ENCODE data around the gene SORCS2. TPM values are rescaled to one million over a fixed set of nuclear protein-coding genes. Genes with fewer than 3 reads are reported as not detected.

SORCS2 gene
- total RNA-seq, 2 donors from 2014 or later, result 0.54 to 0.74 TPM

DNA sequence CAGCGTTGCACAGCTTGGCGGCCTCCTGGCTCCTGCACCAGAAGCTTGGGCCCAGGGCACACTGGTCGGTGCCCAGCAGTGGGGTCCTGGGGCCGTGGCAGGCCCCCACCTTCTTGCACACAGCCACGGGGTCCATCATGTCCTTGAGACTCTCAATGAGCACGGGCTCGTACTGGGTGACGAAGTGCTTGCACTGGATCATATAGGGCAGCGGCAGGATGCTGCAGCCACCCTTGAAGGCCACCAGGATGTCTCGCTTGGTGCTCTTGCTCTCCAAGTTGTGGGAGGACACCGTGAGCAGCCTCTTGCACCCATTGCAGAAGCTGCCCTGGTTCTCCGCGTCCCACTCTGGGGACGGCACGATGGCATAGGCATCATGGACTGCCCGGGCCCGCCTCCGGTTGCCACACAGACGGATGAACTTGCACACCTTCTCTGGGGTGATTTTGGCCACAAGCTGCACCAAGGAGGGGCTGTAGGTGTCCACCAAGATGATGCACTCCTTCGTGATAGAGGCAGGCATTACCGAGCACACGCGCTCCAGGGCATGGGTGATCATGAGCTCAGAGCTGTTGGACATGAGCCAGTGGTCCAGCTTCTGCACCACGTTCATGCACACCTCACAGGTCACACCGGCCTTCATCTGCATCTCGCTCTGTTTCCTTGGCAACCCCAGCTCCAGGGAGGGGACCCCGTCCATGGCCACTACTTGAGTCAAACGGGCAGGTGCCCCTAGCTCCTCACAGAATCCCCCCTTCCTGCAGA lies 241.2 kb downstream of the SORCS2 start:
- no peak for DNase-seq
- Histone ChIP-seq H3K9ac (ENCODE audit: low read depth in 2 of 2, low read length in 2 of 2) (no peak overlapping the region), H3K4me3 (no peak overlapping the region), H3K36me3 (no peaks in the 10 kb centered on the region), H3K27ac (no peak overlapping the region), H3K27me3 (no peaks in the 10 kb centered on the region), H3K9me3 (no peaks in the 10 kb centered on the region), H3K4me1 (no peaks in the 10 kb centered on the region)
- TF ChIP-seq, protein P1, sequence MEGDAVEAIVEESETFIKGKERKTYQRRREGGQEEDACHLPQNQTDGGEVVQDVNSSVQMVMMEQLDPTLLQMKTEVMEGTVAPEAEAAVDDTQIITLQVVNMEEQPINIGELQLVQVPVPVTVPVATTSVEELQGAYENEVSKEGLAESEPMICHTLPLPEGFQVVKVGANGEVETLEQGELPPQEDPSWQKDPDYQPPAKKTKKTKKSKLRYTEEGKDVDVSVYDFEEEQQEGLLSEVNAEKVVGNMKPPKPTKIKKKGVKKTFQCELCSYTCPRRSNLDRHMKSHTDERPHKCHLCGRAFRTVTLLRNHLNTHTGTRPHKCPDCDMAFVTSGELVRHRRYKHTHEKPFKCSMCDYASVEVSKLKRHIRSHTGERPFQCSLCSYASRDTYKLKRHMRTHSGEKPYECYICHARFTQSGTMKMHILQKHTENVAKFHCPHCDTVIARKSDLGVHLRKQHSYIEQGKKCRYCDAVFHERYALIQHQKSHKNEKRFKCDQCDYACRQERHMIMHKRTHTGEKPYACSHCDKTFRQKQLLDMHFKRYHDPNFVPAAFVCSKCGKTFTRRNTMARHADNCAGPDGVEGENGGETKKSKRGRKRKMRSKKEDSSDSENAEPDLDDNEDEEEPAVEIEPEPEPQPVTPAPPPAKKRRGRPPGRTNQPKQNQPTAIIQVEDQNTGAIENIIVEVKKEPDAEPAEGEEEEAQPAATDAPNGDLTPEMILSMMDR (IDR thresholded peaks at IDR 0.05), result no peak
- intact Hi-C loops (cut with DNase I), result no loop called here

DNA sequence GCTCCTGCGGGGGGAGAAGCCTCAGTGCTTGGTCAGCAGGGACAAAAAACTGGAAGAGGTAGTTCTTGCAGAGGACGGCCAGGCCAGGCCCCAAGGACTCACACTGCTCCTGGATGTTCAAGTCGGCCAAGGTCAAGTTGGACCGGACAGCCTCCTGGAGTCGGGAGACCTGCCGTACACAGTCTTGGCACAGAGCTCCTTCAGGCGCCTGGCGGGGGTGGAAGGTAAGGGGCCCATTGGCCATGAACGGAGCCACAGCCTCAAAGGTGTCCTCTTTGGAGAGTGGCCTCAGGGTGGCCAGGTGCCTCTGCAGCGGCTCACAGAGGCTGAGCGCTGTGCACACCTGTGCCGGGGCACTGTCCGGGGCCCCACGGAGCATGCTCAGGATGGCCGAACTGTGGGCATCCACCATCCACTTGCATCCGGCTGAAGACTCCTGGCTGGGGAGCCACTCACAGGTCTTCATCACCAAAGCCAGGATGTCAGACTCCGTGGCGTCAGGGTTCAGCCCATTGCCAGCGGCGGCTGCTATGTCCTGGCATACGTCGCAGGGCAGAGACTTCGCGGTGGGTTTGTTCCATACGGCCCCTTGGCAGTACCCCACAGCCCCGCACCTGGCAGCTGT lies 241.9 kb downstream of the SORCS2 start:
- intact Hi-C loops (cut with DNase I), result no loop called here
- TF ChIP-seq, protein P1 (IDR thresholded peaks at IDR 0.05), result no peak
- no peak for DNase-seq
- no peak overlapping the region for H3K4me3 ChIP-seq
- H3K27ac ChIP-seq, result no peak overlapping the region
- no peaks in the 10 kb centered on the region for H3K9me3 ChIP-seq
- H3K9ac ChIP-seq (ENCODE audit: low read depth in 2 of 2, low read length in 2 of 2), result no peak overlapping the region
- H3K27me3 ChIP-seq, result no peaks in the 10 kb centered on the region
- no peaks in the 10 kb centered on the region for H3K4me1 ChIP-seq
- H3K36me3 ChIP-seq, result no peaks in the 10 kb centered on the region

DNA sequence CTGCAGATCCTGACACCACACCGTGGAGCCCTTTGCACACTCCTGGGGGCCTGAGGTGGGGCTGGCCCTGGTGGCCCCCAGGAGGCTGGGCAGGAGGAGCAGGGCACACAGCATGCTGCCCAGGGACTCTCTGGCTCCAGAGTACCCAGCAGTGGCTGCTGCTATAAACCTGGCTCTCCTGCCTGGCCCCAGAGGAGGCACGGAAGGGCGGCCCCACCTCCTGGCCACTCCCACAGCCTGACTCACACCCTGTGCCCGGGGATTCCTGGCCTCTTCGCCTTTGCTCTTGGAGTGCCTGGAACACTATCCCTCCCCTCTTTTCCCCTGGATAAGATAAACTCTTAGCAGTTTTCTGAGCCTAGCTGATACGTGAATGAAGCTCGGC lies 242.4 kb downstream of the SORCS2 start, which contains the start of gene PSAPL1:
Gene PSAPL1 (minus strand): TSS at position 165 of the 385 bp plus-strand sequence. CDS start 51 bp downstream, at position 114.
- no peaks in the 10 kb centered on the region for H3K4me1 ChIP-seq
- H3K9me3 ChIP-seq, result no peaks in the 10 kb centered on the region
- intact Hi-C loops (cut with DNase I), result no loop called here
- no peaks in the 10 kb centered on the region for H3K27me3 ChIP-seq
- TF ChIP-seq, protein P1 (IDR thresholded peaks at IDR 0.05), result no peak
- no peaks in the 10 kb centered on the region for H3K36me3 ChIP-seq
- no peak within 1 kb of the TSS for H3K27ac ChIP-seq
- no peak within 1 kb of the TSS for H3K4me3 ChIP-seq
- DNase-seq, result peak; percentile 40
- no peak within 1 kb of the TSS for H3K9ac ChIP-seq (ENCODE audit: low read depth in 2 of 2, low read length in 2 of 2)

DNA sequence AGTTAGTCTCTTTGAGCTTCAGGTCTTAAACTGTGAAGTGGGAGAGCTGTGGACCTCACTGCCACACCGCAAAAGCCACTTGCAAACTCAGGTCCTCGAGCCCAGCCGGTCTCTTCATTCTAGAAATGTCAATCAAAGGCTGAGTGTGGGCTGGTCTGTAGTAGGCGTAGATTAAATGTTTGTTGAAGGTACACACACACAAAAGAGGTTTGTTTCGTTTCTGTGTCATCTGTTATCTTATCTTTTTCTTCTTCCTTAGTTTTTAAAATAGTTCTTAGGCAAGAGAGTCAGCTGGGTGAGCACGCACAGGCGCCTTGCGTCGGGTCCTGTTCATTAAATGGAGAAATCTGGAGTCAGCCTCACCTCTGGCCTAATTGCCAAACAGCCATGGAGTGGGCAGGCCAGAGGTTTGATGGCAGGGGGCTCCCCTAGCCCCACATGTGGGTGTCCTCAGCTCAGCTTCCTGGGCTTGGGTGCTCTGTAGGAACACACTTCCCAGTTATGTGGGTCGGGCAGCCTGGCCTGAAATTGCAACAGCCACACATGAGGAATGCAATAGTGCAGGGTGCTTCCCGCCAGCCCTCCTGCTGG lies 243.2 kb downstream of the SORCS2 start:
- Histone ChIP-seq H3K9ac (ENCODE audit: low read depth in 2 of 2, low read length in 2 of 2) (no peak overlapping the region), H3K27ac (no peak overlapping the region), H3K27me3 (no peaks in the 10 kb centered on the region), H3K36me3 (no peaks in the 10 kb centered on the region), H3K4me3 (no peak overlapping the region), H3K4me1 (no peaks in the 10 kb centered on the region), H3K9me3 (no peaks in the 10 kb centered on the region)
- intact Hi-C loops (cut with DNase I), result no loop called here
- DNase-seq, result no peak
- TF ChIP-seq, protein P1 (IDR thresholded peaks at IDR 0.05), result no peak

DNA sequence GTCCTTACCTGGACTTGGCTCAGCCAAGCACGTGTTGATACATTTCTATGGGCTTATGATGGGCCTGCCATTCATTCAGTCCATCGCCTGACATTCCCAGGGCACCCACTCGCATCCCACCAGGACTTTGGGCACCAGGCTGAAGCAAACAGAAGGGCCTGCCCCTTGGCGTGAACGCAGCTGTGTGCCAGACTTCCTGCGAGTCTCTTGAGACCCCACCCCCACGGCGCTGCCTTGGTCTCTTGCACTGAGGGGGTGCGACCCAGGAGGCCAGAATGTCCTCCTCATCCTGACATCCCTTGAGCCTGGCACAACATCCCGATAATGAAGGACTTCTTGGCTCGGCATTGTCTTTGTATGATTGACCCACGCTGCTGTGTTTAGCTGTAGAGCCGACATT lies 243.9 kb downstream of the SORCS2 start:
- DNase-seq, result no peak
- Histone ChIP-seq H3K27ac (no peak overlapping the region), H3K9ac (ENCODE audit: low read depth in 2 of 2, low read length in 2 of 2) (no peak overlapping the region), H3K27me3 (no peaks in the 10 kb centered on the region), H3K4me1 (no peaks in the 10 kb centered on the region), H3K9me3 (no peaks in the 10 kb centered on the region), H3K36me3 (no peaks in the 10 kb centered on the region), H3K4me3 (no peak overlapping the region)
- intact Hi-C loops (cut with DNase I), result no loop called here
- TF ChIP-seq, protein P1 (IDR thresholded peaks at IDR 0.05), result no peak
